Aorta (tissue), 5 donors: ENCODE data around the gene EDEM3. TPM values are rescaled to one million over a fixed set of nuclear protein-coding genes. Genes with fewer than 3 reads are reported as not detected.
"Not testable (repeated sequence)": the region's sequence is repeated elsewhere in the genome, so short reads cannot be mapped to it uniquely, and the experiment has no call there.

Experiments
- ATAC-seq: fragments of 200-7000 bp; cut with Tn5 transposase; one replicate; pipeline ENCODE4 v1.9.1; 2022; ENCODE audit warnings: moderate library complexity; ENCODE audit not compliant: low FRiP score
- DNase-seq, 2 donors: peaks; one replicate each; pipeline ENCODE4 v3.0.0-alpha.2; 2020
- H3K27ac ChIP-seq, 2 donors: one replicate each; pipeline ENCODE4 v1.5.1; 2013; ENCODE audit warnings: low read length in 2 of 2, mild to moderate bottlenecking in 2 of 2, moderate library complexity in 2 of 2, control low read depth in 1 of 2, inconsistent platforms in 1 of 2, low read depth in 1 of 2
- H3K27me3 ChIP-seq, 2 donors: one replicate each; pipeline ENCODE4 v1.6.1; 2013; ENCODE audit warnings: control low read depth in 1 of 2, low read length in 1 of 2, mild to moderate bottlenecking in 1 of 2, moderate library complexity in 1 of 2; ENCODE audit not compliant: insufficient read depth in 2 of 2, control insufficient read depth in 1 of 2
- H3K36me3 ChIP-seq, 2 donors: one replicate each; pipeline ENCODE4 v1.6.1; 2013; ENCODE audit warnings: control low read depth in 1 of 2, low read length in 1 of 2, mild to moderate bottlenecking in 1 of 2; ENCODE audit not compliant: insufficient read depth in 2 of 2, control insufficient read depth in 1 of 2
- H3K4me1 ChIP-seq, 2 donors: one replicate each; pipeline ENCODE4 v1.6.1; 2013; ENCODE audit warnings: low read length in 2 of 2, control low read depth in 1 of 2, mild to moderate bottlenecking in 1 of 2, moderate library complexity in 1 of 2; ENCODE audit not compliant: insufficient read depth in 2 of 2, control insufficient read depth in 1 of 2
- H3K4me3 ChIP-seq, 2 donors: one replicate each; pipeline ENCODE4 v1.5.1; 2013; ENCODE audit warnings: low read length in 2 of 2, control low read depth in 1 of 2, mild to moderate bottlenecking in 1 of 2
- H3K9me3 ChIP-seq: one replicate; pipeline ENCODE4 v1.6.1; 2013; ENCODE audit warnings: mild to moderate bottlenecking, low read length; ENCODE audit not compliant: control insufficient read depth
- WGBS, 2 donors: extraction: QIAGEN DNeasy Blood & Tissue Kit; methylation state at CpG; one replicate each; pipeline ENCODE4 v1.1.7; 2013; 5-methylcytosine and 5-hydroxymethylcytosine counted together
- intact Hi-C, 2 donors: fragments of 100-400 bp; cut with DNase I; formaldehyde crosslinking; loops; one replicate each; pipeline versions ENCODE4 v1.14.2 to v1.15.0; 2022
- polyA plus RNA-seq, 2 donors: library from polyadenylated mRNA; stranded (reverse); fragments of 200-250 nt; gene quantifications; one replicate each; pipeline ENCODE4 v1.2.3, GENCODE V29; 2013
- total RNA-seq, 2 donors: library from RNA; stranded (reverse); fragmentation: NEBNext Ultra II Directional; extraction: Animal tissue kit (Norgen Biotek cat#: 25700); gene quantifications; one replicate each; pipeline ENCODE4 v1.2.1, GENCODE V29; 2021
- donor health status: healthy with polysubstance abuse.
- donor health status: Bipolar disorder and iron deficiency.
- donor health status: DM: no; HTN: no; CAD: no.
- donor health status: DM: no; HTN: no; CAD: no.
- donor health status: DM: yes; HTN: yes; CAD: no.

The EDEM3 gene
- total and polyA plus RNA-seq, 4 donors, result 5.5 to 54.8 (median 27.6) TPM

GRCh38 chr1:184791550-184791900 is 36.9 kb upstream of the EDEM3 start:
- H3K27me3 ChIP-seq, result no peaks in the 10 kb centered on the region
- DNase-seq (no peak), ATAC-seq (no peak)
- H3K27ac ChIP-seq, result peak overlapping the region in 1 of 2 donors; percentile 6
- peaks cover 7 to 11% of the 10 kb centered on the region in 2 donors for H3K36me3 ChIP-seq
- H3K4me3 ChIP-seq, result no peak overlapping the region
- intact Hi-C loops, result loop anchor here (10.0 kb wide), 1 partner anchor 363 kb away; the partner anchor contains the start of genes SWT1 (in 2 of the 2) and TRMT1L (in 2 of the 2)
- peaks cover 0 to 5% of the 10 kb centered on the region in 2 donors for H3K4me1 ChIP-seq
- H3K9me3 ChIP-seq, result peaks cover 1% of the 10 kb centered on the region
- WGBS, 2 donors, result 13 to 14% methylated on average over 2 of the region's 2 CpGs

GRCh38 chr1:184790642-184791549 is 36.2 kb upstream of the EDEM3 start:
- Histone ChIP-seq H3K27me3 (no peaks in the 10 kb centered on the region), H3K9me3 (peaks cover 1% of the 10 kb centered on the region), H3K36me3 (peaks cover 4 to 7% of the 10 kb centered on the region in 2 donors), H3K4me1 (peaks cover 0 to 5% of the 10 kb centered on the region in 2 donors), H3K27ac (no peak overlapping the region), H3K4me3 (no peak overlapping the region)
- DNase-seq (no peak), ATAC-seq (no peak)
- intact Hi-C loops, result loop anchor here (10.0 kb wide), 1 partner anchor 364 kb away; the partner anchor contains the start of genes SWT1 (in 2 of the 2) and TRMT1L (in 2 of the 2)
- 87 to 88% methylated on average over 9 of the region's 9 CpGs for WGBS, 2 donors

- WGBS, 2 donors, result 16 to 24% methylated on average over 2 of the region's 2 CpGs
- intact Hi-C loops, result loop anchor here (10.0 kb wide), 1 partner anchor 365 kb away; the partner anchor contains the start of genes SWT1 (in 2 of the 2) and TRMT1L (in 2 of the 2)
- no peak for ATAC-seq
These were observed 35.2 kb upstream of the EDEM3 start for GRCh38 chr1:184789884-184790283.

GRCh38 chr1:184788970-184789369 is 34.3 kb upstream of the EDEM3 start:
- Histone ChIP-seq H3K27me3 (no peaks in the 10 kb centered on the region), H3K4me3 (no peak overlapping the region), H3K4me1 (peaks cover 0 to 3% of the 10 kb centered on the region in 2 donors), H3K36me3 (peaks cover 0 to 7% of the 10 kb centered on the region in 2 donors), H3K9me3 (peaks cover 1% of the 10 kb centered on the region), H3K27ac (no peak overlapping the region)
- intact Hi-C loops, result no loop called here
- DNase-seq, result no peak
- no peak for ATAC-seq
- WGBS, 2 donors, result 86 to 87% methylated on average over 2 of the region's 2 CpGs

More at GRCh38 chr1:184789884-184790283, 35.2 kb upstream of the EDEM3 start:
- DNase-seq, result no peak
- no peaks in the 10 kb centered on the region for H3K27me3 ChIP-seq
- H3K27ac ChIP-seq, result no peak overlapping the region
- peaks cover 1% of the 10 kb centered on the region for H3K9me3 ChIP-seq
- H3K36me3 ChIP-seq, result peaks cover under 1 to 7% of the 10 kb centered on the region in 2 donors
- peaks cover 0 to 5% of the 10 kb centered on the region in 2 donors for H3K4me1 ChIP-seq
- no peak overlapping the region for H3K4me3 ChIP-seq

GRCh38 chr1:184785529-184785928 is 30.9 kb upstream of the EDEM3 start:
- H3K4me1 ChIP-seq, result no peaks in the 10 kb centered on the region
- H3K27me3 ChIP-seq, result no peaks in the 10 kb centered on the region
- H3K4me3 ChIP-seq, result no peak overlapping the region
- DNase-seq (no peak), ATAC-seq (no peak)
- peaks cover 1% of the 10 kb centered on the region for H3K9me3 ChIP-seq
- peaks cover 2 to 7% of the 10 kb centered on the region in 2 donors for H3K36me3 ChIP-seq
- intact Hi-C loops, result no loop called here
- 94 to 96% methylated on average over 2 of the region's 2 CpGs for WGBS, 2 donors
- H3K27ac ChIP-seq, result no peak overlapping the region

GRCh38 chr1:184783723-184784122 is 29.1 kb upstream of the EDEM3 start:
- H3K27ac ChIP-seq, ATAC-seq, H3K4me1 ChIP-seq, intact Hi-C loops, DNase-seq, H3K9me3 ChIP-seq, H3K27me3 ChIP-seq, H3K36me3 ChIP-seq, H3K4me3 ChIP-seq: not testable (repeated sequence)
- 94 to 95% methylated on average over 3 of the region's 3 CpGs for WGBS, 2 donors

GRCh38 chr1:184781941-184782340 is 27.3 kb upstream of the EDEM3 start:
- 8 to 19% methylated on average over 1 of the region's 1 CpG for WGBS, 2 donors
- H3K9me3 ChIP-seq, result peaks cover 1% of the 10 kb centered on the region
- no peak for ATAC-seq
- no peaks in the 10 kb centered on the region for H3K27me3 ChIP-seq
- H3K36me3 ChIP-seq, result peaks cover 0 to 2% of the 10 kb centered on the region in 2 donors
- H3K4me3 ChIP-seq, result no peak overlapping the region
- no peak for DNase-seq
- intact Hi-C loops, result no loop called here
- H3K4me1 ChIP-seq, result no peaks in the 10 kb centered on the region
- H3K27ac ChIP-seq, result no peak overlapping the region

- no peaks in the 10 kb centered on the region for H3K36me3 ChIP-seq
- H3K9me3 ChIP-seq, result no peaks in the 10 kb centered on the region
- no peaks in the 10 kb centered on the region for H3K27me3 ChIP-seq
- ATAC-seq (no peak), DNase-seq (no peak)
- H3K4me3 ChIP-seq, result no peak overlapping the region
- intact Hi-C loops, result no loop called here
- no peak overlapping the region for H3K27ac ChIP-seq
- no peaks in the 10 kb centered on the region for H3K4me1 ChIP-seq
- 39 to 93% methylated on average over 2 of the region's 2 CpGs for WGBS, 2 donors
These were observed 21.2 kb upstream of the EDEM3 start for GRCh38 chr1:184775885-184776284.

- H3K4me1 ChIP-seq, result no peaks in the 10 kb centered on the region
- H3K36me3 ChIP-seq, result no peaks in the 10 kb centered on the region
- H3K9me3 ChIP-seq, result no peaks in the 10 kb centered on the region
- no peak for ATAC-seq
- intact Hi-C loops, result no loop called here
- DNase-seq, result no peak
- no peak overlapping the region for H3K27ac ChIP-seq
- H3K4me3 ChIP-seq, result no peak overlapping the region
- no peaks in the 10 kb centered on the region for H3K27me3 ChIP-seq
These were observed 20.7 kb upstream of the EDEM3 start for GRCh38 chr1:184775329-184775728.
